ENCODE measurements around the gene SYNDIG1.

DNA sequence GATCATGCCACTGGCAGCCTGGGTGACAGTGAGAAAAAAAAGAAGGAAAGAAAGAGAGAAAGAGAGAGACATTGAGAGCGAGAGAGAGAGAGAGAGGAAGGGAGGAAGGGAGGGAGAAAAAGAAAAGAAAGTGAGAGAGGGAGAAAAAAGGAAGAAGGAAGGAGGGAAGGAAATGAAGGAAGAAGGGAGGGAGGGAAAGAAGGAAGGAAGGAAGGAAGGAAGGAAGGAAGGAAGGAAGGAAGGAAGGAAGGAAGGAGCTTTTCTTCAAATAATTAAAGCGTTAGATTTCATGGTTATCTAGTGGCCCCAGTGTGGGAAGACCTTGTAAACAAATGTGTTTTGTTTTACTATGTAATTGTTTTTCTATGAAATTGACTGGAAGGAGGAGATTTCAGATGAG lies 170.8 kb downstream of the SYNDIG1 start:
- no peak for TF ChIP-seq MAFK (IDR thresholded peaks at IDR 0.05; ENCODE audit: low read depth, low read length)
- TF ChIP-seq, protein P1, sequence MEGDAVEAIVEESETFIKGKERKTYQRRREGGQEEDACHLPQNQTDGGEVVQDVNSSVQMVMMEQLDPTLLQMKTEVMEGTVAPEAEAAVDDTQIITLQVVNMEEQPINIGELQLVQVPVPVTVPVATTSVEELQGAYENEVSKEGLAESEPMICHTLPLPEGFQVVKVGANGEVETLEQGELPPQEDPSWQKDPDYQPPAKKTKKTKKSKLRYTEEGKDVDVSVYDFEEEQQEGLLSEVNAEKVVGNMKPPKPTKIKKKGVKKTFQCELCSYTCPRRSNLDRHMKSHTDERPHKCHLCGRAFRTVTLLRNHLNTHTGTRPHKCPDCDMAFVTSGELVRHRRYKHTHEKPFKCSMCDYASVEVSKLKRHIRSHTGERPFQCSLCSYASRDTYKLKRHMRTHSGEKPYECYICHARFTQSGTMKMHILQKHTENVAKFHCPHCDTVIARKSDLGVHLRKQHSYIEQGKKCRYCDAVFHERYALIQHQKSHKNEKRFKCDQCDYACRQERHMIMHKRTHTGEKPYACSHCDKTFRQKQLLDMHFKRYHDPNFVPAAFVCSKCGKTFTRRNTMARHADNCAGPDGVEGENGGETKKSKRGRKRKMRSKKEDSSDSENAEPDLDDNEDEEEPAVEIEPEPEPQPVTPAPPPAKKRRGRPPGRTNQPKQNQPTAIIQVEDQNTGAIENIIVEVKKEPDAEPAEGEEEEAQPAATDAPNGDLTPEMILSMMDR (conservative IDR thresholded peaks at IDR 0.05; ENCODE audit: low read depth, low read length), result no peak

Measured in IMR-90 (cell line).